Lower leg skin (tissue), 3 donors: ENCODE data around the gene CENPB.

Source experiments
- CTCF ChIP-seq, 3 donors: fragments of 450-650 bp; IDR thresholded peaks; one replicate each; pipeline ENCODE4 v1.5.1; 2016; ENCODE audit warnings: antibody characterized with exemption in 3 of 3, mild to moderate bottlenecking in 3 of 3, moderate library complexity in 2 of 3
- POLR2A ChIP-seq, 2 donors: fragments of 450-650 bp; IDR thresholded peaks; one replicate each; pipeline ENCODE4 v1.6.1; 2016 to 2017; ENCODE audit warnings: antibody characterized with exemption in 2 of 2, mild to moderate bottlenecking in 1 of 2, moderate library complexity in 1 of 2

GRCh38 chr20:3800878-3801260, 14.3 kb upstream of the CENPB start:
- no peak for TF ChIP-seq CTCF (IDR thresholded peaks at IDR 0.05)
- no peak for TF ChIP-seq POLR2A (IDR thresholded peaks at IDR 0.05)
